K562 (cell line): ENCODE results near the gene CCDC194. TPM values are rescaled to one million over a fixed set of nuclear protein-coding genes. Genes with fewer than 3 reads are reported as not detected.
A peak's percentile ranks its signal among the peaks of the same experiment; 100 is the strongest.

ENCODE experiments used
- ARID1B ChIP-seq: fragments of 450-650 bp; IDR thresholded peaks from 2 replicates; pipeline ENCODE4 v1.6.1; 2016; ENCODE audit warnings: antibody characterized with exemption, mild to moderate bottlenecking, inconsistent platforms
- CBFB ChIP-seq: sonication (generic); formaldehyde crosslinking; IDR thresholded peaks from 2 replicates; pipeline ENCODE4 v1.4.0; 2020; ENCODE audit warnings: mild to moderate bottlenecking, missing genetic modification reagents
- EP400 ChIP-seq: fragments of 450-650 bp; IDR thresholded peaks from 2 replicates; pipeline ENCODE4 v1.6.1; 2017; ENCODE audit warnings: antibody characterized with exemption, mild to moderate bottlenecking, moderate library complexity
- HMGN3 ChIP-seq: IDR thresholded peaks from 2 replicates; pipeline ENCODE4 v1.6.1; 2011; ENCODE audit warnings: borderline replicate concordance, low read depth, mild to moderate bottlenecking, mixed read lengths, low read length; ENCODE audit not compliant: insufficient read length; ENCODE audit errors: extremely low read depth
- HNRNPLL ChIP-seq: fragments of 200-400 bp; formaldehyde crosslinking; IDR thresholded peaks from 2 replicates; pipeline ENCODE4 v1.6.1; 2017; ENCODE audit warnings: low read length, low read depth, mild to moderate bottlenecking; ENCODE audit not compliant: poor library complexity, severe bottlenecking
- JUN ChIP-seq, 2 experiments: sonication (generic) in 1 of 2; formaldehyde crosslinking in 1 of 2; IDR thresholded peaks; 2 replicates each; pipeline versions ENCODE4 v1.6.1 to v1.8.0; 2012 to 2022; ENCODE audit warnings: borderline replicate concordance in 2 of 2, mild to moderate bottlenecking in 2 of 2, improper control_type of control experiment in 1 of 2, low read depth in 1 of 2, low read length in 1 of 2, missing genetic modification reagents in 1 of 2
- MCM3 ChIP-seq: fragments of 450-650 bp; IDR thresholded peaks from 2 replicates; pipeline ENCODE4 v1.6.1; 2016
- NCOA6 ChIP-seq: fragments of 450-650 bp; IDR thresholded peaks from 2 replicates; pipeline ENCODE4 v1.6.1; 2017; ENCODE audit warnings: mild to moderate bottlenecking
- NFYB ChIP-seq: IDR thresholded peaks from 2 replicates; pipeline ENCODE4 v1.6.1; 2011; ENCODE audit warnings: mild to moderate bottlenecking, moderate library complexity; ENCODE audit not compliant: insufficient read length; ENCODE audit errors: extremely low read depth
- NONO ChIP-seq, 2 experiments: fragments of 200-400 bp in 1 of 2; fragments of 450-650 bp in 1 of 2; formaldehyde crosslinking in 1 of 2; IDR thresholded peaks; 2 replicates each; pipeline ENCODE4 v1.6.1; 2017; ENCODE audit warnings: low read depth in 2 of 2, mild to moderate bottlenecking in 2 of 2, moderate library complexity in 2 of 2, low read length in 1 of 2
- POLR2G ChIP-seq: fragments of 200-400 bp; formaldehyde crosslinking; IDR thresholded peaks from 2 replicates; pipeline ENCODE4 v1.6.1; 2017; ENCODE audit warnings: low read depth, mild to moderate bottlenecking, antibody characterized with exemption, low read length, moderate library complexity
- RBFOX2 ChIP-seq: fragments of 200-400 bp; formaldehyde crosslinking; IDR thresholded peaks from 2 replicates; pipeline ENCODE4 v1.6.1; 2017; ENCODE audit warnings: low read depth, mild to moderate bottlenecking, low read length, moderate library complexity
- RBM22 ChIP-seq: fragments of 200-400 bp; formaldehyde crosslinking; IDR thresholded peaks from 2 replicates; pipeline ENCODE4 v1.6.1; 2018; ENCODE audit warnings: low read length, low read depth; ENCODE audit not compliant: poor library complexity, severe bottlenecking
- SP1 ChIP-seq: sonication (generic); formaldehyde crosslinking; IDR thresholded peaks from 2 replicates; pipeline ENCODE4 v1.8.1; 2022; ENCODE audit warnings: mild to moderate bottlenecking, missing genetic modification reagents
- TEAD1 ChIP-seq, 2 experiments: fragments of 450-650 bp in 1 of 2; sonication (generic) in 1 of 2; formaldehyde crosslinking; IDR thresholded peaks; 2 replicates each; pipeline versions ENCODE4 v1.4.0 to v1.8.0; 2020 to 2022; ENCODE audit warnings: mild to moderate bottlenecking in 2 of 2, missing genetic modification reagents in 1 of 2
- UBTF ChIP-seq, 2 experiments: IDR thresholded peaks; 2 replicates each; pipeline ENCODE4 v1.6.1; 2012; ENCODE audit warnings: improper control_type of control experiment in 2 of 2, low read depth in 2 of 2, low read length in 2 of 2, borderline replicate concordance in 1 of 2
- VEZF1 ChIP-seq: fragments of 200-800 bp; sonication (Bioruptor generic); IDR thresholded peaks from 2 replicates; pipeline ENCODE4 v1.6.1; 2017; ENCODE audit warnings: missing genetic modification characterization, missing compliant biosample characterization
- ZBTB33 ChIP-seq: sonication (generic); formaldehyde crosslinking; IDR thresholded peaks from 2 replicates; pipeline ENCODE4 v1.8.1; 2023; ENCODE audit warnings: mild to moderate bottlenecking, missing genetic modification reagents
- ZKSCAN8 ChIP-seq: fragments of 200-800 bp; sonication (Bioruptor generic); IDR thresholded peaks from 2 replicates; pipeline ENCODE4 v1.6.1; 2016; ENCODE audit warnings: missing genetic modification characterization, missing compliant biosample characterization
- polyA plus RNA-seq, 8 experiments: library from polyadenylated mRNA; depleted of rRNA in 4 of 8; stranded (reverse) in 5 of 8; unstranded in 3 of 8; fragments of >200 nt; fragmentation: Nextera tagmentation in 2 of 8; fragmentation: Illumina TruSeq in 1 of 8; extraction: Ambion mirVana in 2 of 8; extraction: Trizol in 1 of 8; gene quantifications; 2 replicates each; pipeline versions ENCODE4 v1.2.1 to v1.2.3, GENCODE V29; 2011 to 2014; ENCODE audit warnings: inconsistent platforms in 1 of 8, missing spikeins in 1 of 8
- total RNA-seq, 7 experiments: library from RNA; depleted of rRNA in 6 of 7; stranded (reverse); fragments of >200 nt in 6 of 7; fragmentation: Illumina TruSeq in 2 of 7; extraction: Trizol in 2 of 7; gene quantifications; 2 replicates each; pipeline versions ENCODE4 v1.2.1 to v1.2.3, GENCODE V29; 2011 to 2021; ENCODE audit warnings: low replicate concordance in 1 of 7

Gene CCDC194
- total and polyA plus RNA-seq, 9 of the 15 experiments (the other 6 are each of a cell fraction or from before 2014, with no cell fraction given): 0.13 to 1.3 (median 0.39) TPM; not detected in 3

- TF ChIP-seq UBTF (IDR thresholded peaks at IDR 0.05; ENCODE audit: borderline replicate concordance in 1 of 2, low read depth in 2 of 2, low read length in 2 of 2): 0 out of 4 replicates have a peak, but pooled peaks of 1 of the 2 experiments have one; percentile 34
- TF ChIP-seq EP400: 0 out of 2 replicates have a peak, but pooled peaks have one; percentile 6
- TF ChIP-seq VEZF1 (CRISPR knock-in tag): peak; percentile 89
- peak in 1 of 2 experiments; percentile 54; a peak in 1 of 4 replicates for TF ChIP-seq TEAD1 (CRISPR knock-in tag; IDR thresholded peaks at IDR 0.05)
- TF ChIP-seq CBFB (CRISPR knock-in tag): no peak
- peak; percentile 70 for TF ChIP-seq POLR2G
- TF ChIP-seq ZBTB33 (CRISPR knock-in tag): peak; percentile 28
- peak; percentile 33; the same call in 1 of the 2 replicates for TF ChIP-seq ARID1B
- peak; percentile 92 for TF ChIP-seq HNRNPLL
- no peak for TF ChIP-seq ZKSCAN8 (CRISPR knock-in tag)
- peak; percentile 37 for TF ChIP-seq HMGN3
- TF ChIP-seq NCOA6: peak; percentile 50; the same call in 1 of the 2 replicates
- peak; percentile 61 for TF ChIP-seq SP1
- no peak for TF ChIP-seq MCM3
- TF ChIP-seq NFYB: peak; percentile 75
- TF ChIP-seq RBFOX2: peak; percentile 51
- peak in 1 of 2 experiments; percentile 35; a peak in 1 of 4 replicates for TF ChIP-seq NONO (IDR thresholded peaks at IDR 0.05; ENCODE audit: low read depth in 2 of 2, low read length in 1 of 2)
- TF ChIP-seq RBM22: peak; percentile 31
- TF ChIP-seq JUN (IDR thresholded peaks at IDR 0.05; ENCODE audit: borderline replicate concordance, low read depth, low read length): no peak
- no peak for TF ChIP-seq JUN (CRISPR knock-in tag; IDR thresholded peaks at IDR 0.05; ENCODE audit: borderline replicate concordance)
Observed at GRCh38 chr19:17390665-17391370, 3.2 kb downstream of the CCDC194 start (continued).
